ENCODE results near the gene UNC80.

UNC80 gene

GRCh38 chr2:209911486-209911885 lies 139.9 kb downstream of the UNC80 start:
- DNase-seq (ENCODE audit: low read depth): no peak

- no peak for DNase-seq (ENCODE audit: low read depth)
These were observed 142.2 kb downstream of the UNC80 start for GRCh38 chr2:209913786-209914345.

- no peak for DNase-seq (ENCODE audit: low read depth)
These were observed 145.6 kb downstream of the UNC80 start for GRCh38 chr2:209917154-209917771.

- no peak for DNase-seq (ENCODE audit: low read depth)
These were observed 146.6 kb downstream of the UNC80 start for GRCh38 chr2:209918251-209918650.

GRCh38 chr2:209922116-209922515 lies 150.5 kb downstream of the UNC80 start:
- no peak for DNase-seq (ENCODE audit: low read depth)

GRCh38 chr2:209929369-209929768 lies 157.7 kb downstream of the UNC80 start:
- DNase-seq (ENCODE audit: low read depth): no peak

GRCh38 chr2:209933499-209934483 lies 162.2 kb downstream of the UNC80 start:
- DNase-seq (ENCODE audit: low read depth): no peak

- DNase-seq (ENCODE audit: low read depth): no peak
These were observed 164.6 kb downstream of the UNC80 start for GRCh38 chr2:209936106-209936666.

DNA sequence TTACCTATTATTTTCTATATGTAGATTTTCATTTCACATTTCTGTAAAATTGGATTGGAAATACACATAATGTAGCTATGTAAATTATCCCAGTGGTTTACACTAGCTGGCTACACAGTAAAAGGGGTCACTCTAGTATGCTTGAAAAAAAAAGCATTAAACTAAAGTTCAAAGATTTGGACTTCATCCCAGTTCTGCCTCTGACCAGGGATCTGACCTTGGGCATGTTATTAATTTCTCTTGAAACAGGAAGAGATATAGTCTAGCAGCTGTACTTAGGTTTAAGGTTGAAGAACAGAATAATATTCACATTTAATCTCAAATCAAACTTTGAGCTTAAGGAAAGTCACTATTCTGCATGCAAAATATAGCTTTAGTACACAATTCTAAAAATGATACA lies 166.3 kb downstream of the UNC80 start:
- DNase-seq (ENCODE audit: low read depth): no peak

DNA sequence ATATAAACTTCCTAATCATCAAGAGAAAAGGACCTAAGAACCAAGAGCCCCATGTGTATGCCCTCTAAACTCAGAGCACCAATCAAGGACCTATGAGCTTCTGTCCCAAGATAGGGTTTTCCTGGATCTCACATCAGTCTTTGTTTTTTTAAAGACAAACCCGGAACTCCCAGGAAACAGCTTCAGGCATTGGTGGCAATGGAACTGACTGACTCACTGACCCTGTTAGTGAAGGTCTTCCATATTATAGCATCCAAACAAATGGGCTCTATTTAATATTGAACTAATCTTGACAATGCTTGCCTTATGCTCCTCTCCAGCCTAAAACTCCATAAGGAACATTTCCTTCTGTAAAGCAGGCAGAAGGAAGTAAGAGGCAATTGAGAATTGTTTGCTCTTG lies 167.3 kb downstream of the UNC80 start:
- no peak for DNase-seq (ENCODE audit: low read depth)

GRCh38 chr2:209940936-209941335 lies 169.3 kb downstream of the UNC80 start:
- no peak for DNase-seq (ENCODE audit: low read depth)

GRCh38 chr2:209942426-209942825 lies 170.8 kb downstream of the UNC80 start:
- no peak for DNase-seq (ENCODE audit: low read depth)

- no peak for DNase-seq (ENCODE audit: low read depth)
These were observed 171.4 kb downstream of the UNC80 start for GRCh38 chr2:209942936-209943605.

- DNase-seq (ENCODE audit: low read depth): no peak
These were observed 172.1 kb downstream of the UNC80 start for GRCh38 chr2:209943776-209944175.

DNA sequence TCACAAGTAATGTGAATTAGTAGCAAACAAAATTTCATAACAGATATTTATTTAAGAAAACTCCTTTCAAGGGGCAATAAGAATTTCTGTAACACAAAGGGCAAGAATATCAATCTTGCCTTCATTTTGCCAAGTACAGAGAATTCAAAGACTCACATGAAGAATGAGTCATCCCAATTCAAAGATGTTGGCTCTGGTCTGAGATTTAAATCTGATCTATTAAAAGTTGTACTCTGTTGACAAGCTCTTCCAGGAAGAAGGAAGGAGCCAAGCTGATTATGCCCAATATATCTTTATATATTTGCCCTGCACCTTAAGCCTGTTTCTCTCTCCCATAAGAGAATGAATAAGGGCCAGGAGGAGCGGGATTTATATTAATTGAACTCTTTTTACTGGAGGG lies 174.9 kb downstream of the UNC80 start:
- no peak for DNase-seq (ENCODE audit: low read depth)

GRCh38 chr2:209956271-209956670 lies 184.6 kb downstream of the UNC80 start:
- DNase-seq (ENCODE audit: low read depth): no peak

- no peak for DNase-seq (ENCODE audit: low read depth)
These were observed 186.4 kb downstream of the UNC80 start for GRCh38 chr2:209958016-209958415.

- no peak for DNase-seq (ENCODE audit: low read depth)
These were observed 188.4 kb downstream of the UNC80 start for GRCh38 chr2:209960045-209960444.

- no peak for DNase-seq (ENCODE audit: low read depth)
These were observed 189.3 kb downstream of the UNC80 start for GRCh38 chr2:209960676-209961630.

DNA sequence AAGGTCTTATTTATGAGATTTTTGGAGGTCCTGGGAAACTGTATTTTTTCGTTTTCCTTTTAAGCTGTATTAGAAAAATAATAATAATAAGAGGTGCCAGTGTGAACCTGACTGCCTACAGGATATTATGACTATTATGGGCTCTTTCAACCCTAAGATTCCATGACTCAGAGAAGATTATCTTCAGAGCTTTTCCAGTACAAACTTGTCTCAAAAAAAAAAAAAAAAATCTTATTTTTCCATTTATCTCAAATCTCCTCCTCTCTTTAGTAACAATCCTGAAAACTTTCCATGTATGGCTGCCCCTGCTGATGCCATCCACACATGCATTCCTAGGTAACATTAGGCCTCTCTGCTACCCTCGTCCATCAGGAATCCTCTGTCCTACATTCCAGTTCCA lies 194.1 kb downstream of the UNC80 start:
- no peak for DNase-seq (ENCODE audit: low read depth)

GRCh38 chr2:209969692-209970091 lies 198.1 kb downstream of the UNC80 start:
- no peak for DNase-seq (ENCODE audit: low read depth)

Data from T follicular helper cell (primary cell).